Trophoblast cell (in vitro differentiated cells and primary cell): ENCODE results near the gene HOXD8.

Experiments
- DNase-seq, 2 donors: peaks; one replicate each; pipeline ENCODE4 v3.0.0-alpha.2; 2016
- H2AFZ ChIP-seq: 2 replicates; pipeline ENCODE4 v1.6.1; 2013; ENCODE audit warnings: low read length, moderate library complexity, mild to moderate bottlenecking; ENCODE audit not compliant: insufficient read depth, poor library complexity
- H2AK5ac ChIP-seq: 2 replicates; pipeline ENCODE4 v1.6.1; 2013; ENCODE audit warnings: mild to moderate bottlenecking, low read length
- H2BK120ac ChIP-seq: 2 replicates; pipeline ENCODE4 v1.6.1; 2013; ENCODE audit warnings: low read length, mild to moderate bottlenecking, moderate library complexity; ENCODE audit not compliant: insufficient read depth, poor library complexity
- H2BK12ac ChIP-seq: 2 replicates; pipeline ENCODE4 v1.6.1; 2013; ENCODE audit warnings: mild to moderate bottlenecking, low read length, moderate library complexity
- H2BK5ac ChIP-seq: 2 replicates; pipeline ENCODE4 v1.6.1; 2013; ENCODE audit warnings: low read length, low read depth, moderate library complexity, mild to moderate bottlenecking; ENCODE audit not compliant: poor library complexity
- H3K14ac ChIP-seq: 2 replicates; pipeline ENCODE4 v1.6.1; 2013; ENCODE audit warnings: mild to moderate bottlenecking, low read length
- H3K18ac ChIP-seq: 2 replicates; pipeline ENCODE4 v1.6.1; 2013; ENCODE audit warnings: mild to moderate bottlenecking, low read length
- H3K23ac ChIP-seq: 2 replicates; pipeline ENCODE4 v1.6.1; 2013; ENCODE audit warnings: low read length
- H3K27ac ChIP-seq: 2 replicates; pipeline ENCODE4 v1.5.1; 2013; ENCODE audit warnings: low read depth, mild to moderate bottlenecking, inconsistent platforms, low read length, moderate library complexity
- H3K27me3 ChIP-seq: 2 replicates; pipeline ENCODE4 v1.6.1; 2013; ENCODE audit warnings: inconsistent platforms, mild to moderate bottlenecking, low read length, moderate library complexity; ENCODE audit not compliant: insufficient read depth
- H3K36me3 ChIP-seq, 2 experiments: 1 replicate in 1 of 2; 2 replicates in 1 of 2; pipeline ENCODE4 v1.6.1; 2013; ENCODE audit warnings: low read length in 2 of 2, mild to moderate bottlenecking in 2 of 2, moderate library complexity in 1 of 2; ENCODE audit not compliant: insufficient read depth in 2 of 2, control insufficient read depth in 1 of 2
- H3K4ac ChIP-seq: 2 replicates; pipeline ENCODE4 v1.6.1; 2013; ENCODE audit warnings: low read depth, mild to moderate bottlenecking, low read length, moderate library complexity
- H3K4me1 ChIP-seq, 2 experiments: 1 replicate in 1 of 2; 2 replicates in 1 of 2; pipeline ENCODE4 v1.6.1; 2013; ENCODE audit warnings: low read length in 2 of 2, mild to moderate bottlenecking in 2 of 2, moderate library complexity in 1 of 2; ENCODE audit not compliant: insufficient read depth in 2 of 2, control insufficient read depth in 1 of 2
- H3K4me2 ChIP-seq: 2 replicates; pipeline ENCODE4 v1.6.1; 2013; ENCODE audit warnings: inconsistent platforms, mild to moderate bottlenecking, low read length, moderate library complexity
- H3K4me3 ChIP-seq: 2 replicates; pipeline ENCODE4 v1.5.1; 2013; ENCODE audit warnings: mild to moderate bottlenecking, low read depth, low read length, inconsistent platforms
- H3K79me1 ChIP-seq: one replicate; pipeline ENCODE4 v1.6.1; 2013; ENCODE audit warnings: low read length
- H3K79me2 ChIP-seq: 2 replicates; pipeline ENCODE4 v1.6.1; 2013; ENCODE audit warnings: low read length, mild to moderate bottlenecking; ENCODE audit not compliant: control insufficient read depth, insufficient read depth, poor library complexity
- H3K9ac ChIP-seq: 2 replicates; pipeline ENCODE4 v1.6.1; 2013; ENCODE audit warnings: mild to moderate bottlenecking, low read length
- H3K9me3 ChIP-seq: 2 replicates; pipeline ENCODE4 v1.6.1; 2013; ENCODE audit warnings: low read depth, mild to moderate bottlenecking, control low read depth, inconsistent platforms, low read length; ENCODE audit not compliant: insufficient read depth
- H4K12ac ChIP-seq: 2 replicates; pipeline ENCODE4 v1.6.1; 2013; ENCODE audit warnings: low read depth, mild to moderate bottlenecking, low read length, moderate library complexity
- H4K8ac ChIP-seq: 2 replicates; pipeline ENCODE4 v1.6.1; 2013; ENCODE audit warnings: low read depth, mild to moderate bottlenecking, low read length, moderate library complexity
- H4K91ac ChIP-seq: one replicate; pipeline ENCODE4 v1.6.1; 2013; ENCODE audit warnings: low read depth, mild to moderate bottlenecking, low read length, moderate library complexity
- WGBS: extraction: QIAGEN DNeasy Blood & Tissue Kit; methylation state at CpG from one replicate; pipeline ENCODE4 v1.1.7; 2013; ENCODE audit warnings: missing lambda C conversion rate; ENCODE audit not compliant: insufficient read length, insufficient coverage; ENCODE audit errors: extremely low coverage; 5-methylcytosine and 5-hydroxymethylcytosine counted together

The HOXD8 gene

DNA sequence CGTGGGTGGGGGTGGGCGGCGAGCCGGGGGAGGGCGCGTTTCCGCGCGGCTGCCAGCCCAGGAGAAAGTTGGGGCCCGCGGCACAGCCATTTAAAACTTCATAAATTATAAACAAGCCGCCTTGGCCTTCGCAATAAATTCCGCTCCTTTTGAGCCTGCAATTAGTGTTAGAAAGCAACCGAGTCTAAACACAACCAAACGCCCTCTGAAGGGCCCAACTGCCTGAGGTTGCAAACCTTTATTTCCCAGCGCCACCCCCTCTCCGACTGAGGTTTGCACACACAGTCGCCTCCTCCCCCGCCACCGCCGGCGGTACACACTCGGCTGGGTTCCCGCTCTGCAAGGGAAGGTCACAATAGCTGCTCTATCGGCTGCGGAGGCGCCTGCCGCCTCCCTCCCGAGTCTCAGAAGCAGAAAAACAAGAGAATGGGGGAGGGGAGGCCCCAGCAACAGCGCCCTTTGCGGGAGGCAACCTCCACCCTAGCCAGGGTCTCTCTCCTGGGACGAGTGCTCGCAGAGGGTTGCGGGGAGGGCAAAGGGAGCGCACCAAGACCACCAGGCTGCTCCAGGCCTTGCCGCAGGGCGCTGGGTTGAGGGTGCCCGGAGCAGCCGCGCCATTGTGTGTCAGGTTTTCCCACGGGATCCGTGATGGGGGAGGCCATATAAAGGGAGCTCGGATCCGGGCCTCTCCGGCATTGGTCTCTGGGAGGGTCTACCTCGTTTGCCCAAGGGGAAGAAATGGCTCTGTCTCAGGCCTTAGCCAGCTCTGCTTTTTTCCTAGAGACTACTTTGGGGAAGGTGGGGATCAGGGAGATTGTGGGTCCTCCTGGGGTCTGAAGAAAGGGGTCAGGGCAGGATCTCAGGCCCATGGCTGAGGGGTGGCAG lies 45.6 kb downstream of the HOXD8 start:
- Histone ChIP-seq H3K79me2 (no peaks in the 10 kb centered on the region), H3K27ac (no peak overlapping the region), H2BK12ac (no peak overlapping the region), H4K91ac (no peak overlapping the region), H3K23ac (no peak overlapping the region), H3K4me1 (peaks cover 3 to 17% of the 10 kb centered on the region in 2 experiments), H2AFZ (no peak overlapping the region), H2AK5ac (no peak overlapping the region), H2BK5ac (no peak overlapping the region), H4K12ac (no peak overlapping the region), H3K4me3 (no peak overlapping the region), H3K18ac (no peak overlapping the region), H3K79me1 (no peaks in the 10 kb centered on the region), H2BK120ac (no peak overlapping the region), H3K27me3 (peaks cover 85% of the 10 kb centered on the region), H3K9me3 (peaks cover 14% of the 10 kb centered on the region), H3K14ac (no peak overlapping the region), H3K36me3 (no peaks in the 10 kb centered on the region), H3K4ac (no peak overlapping the region), H3K4me2 (peak overlapping the region; percentile 42), H3K9ac (no peak overlapping the region), H4K8ac (no peak overlapping the region)
- DNase-seq: no peak
- no CpG with 5 or more reads among the region's 47 CpGs for WGBS

DNA sequence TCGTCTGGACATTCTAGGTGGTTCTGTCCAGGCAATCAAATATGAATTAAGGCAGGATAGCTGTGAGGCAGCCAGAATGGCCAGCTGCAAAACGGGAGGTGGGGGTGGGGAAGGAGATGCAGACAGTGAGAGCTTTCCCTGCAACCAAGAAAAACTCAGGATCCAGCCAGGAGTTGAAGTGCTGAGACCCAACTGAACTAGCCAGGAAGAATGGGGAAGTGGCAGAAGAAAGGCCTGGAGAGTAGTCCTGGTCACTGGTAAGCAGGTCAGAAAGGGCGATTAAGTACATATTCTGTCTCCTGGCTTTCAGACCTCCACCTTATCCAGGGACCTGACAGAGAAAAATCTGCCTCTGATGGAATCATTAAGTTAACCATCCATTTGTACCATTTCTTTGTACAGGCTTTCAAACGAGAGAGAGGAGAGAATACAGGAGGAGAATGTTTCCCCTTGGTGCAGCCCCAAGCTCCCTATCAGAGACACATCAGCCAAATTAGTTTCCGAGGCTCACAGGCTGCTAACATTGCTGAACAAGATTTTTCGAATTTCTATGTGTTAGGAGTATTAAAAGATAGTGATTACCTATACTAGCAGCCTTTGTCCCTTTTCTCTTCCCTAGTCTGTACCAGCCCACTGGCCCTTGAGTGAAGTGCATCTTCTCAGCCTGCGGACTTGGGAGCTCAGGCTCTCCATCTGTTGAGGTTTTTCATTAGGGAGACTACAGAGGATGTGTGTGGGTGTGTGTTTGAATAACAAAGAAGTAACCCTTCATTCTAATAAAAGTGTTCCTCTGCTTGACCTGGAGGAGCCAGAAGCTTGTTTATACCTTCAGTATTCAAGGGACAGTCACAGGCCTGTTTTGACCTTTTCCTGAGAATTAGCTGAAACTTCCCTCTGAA lies 46.5 kb downstream of the HOXD8 start:
- H3K9me3 ChIP-seq: peaks cover 14% of the 10 kb centered on the region
- no peak overlapping the region for H2BK5ac ChIP-seq
- H2BK12ac ChIP-seq: no peak overlapping the region
- H3K18ac ChIP-seq: no peak overlapping the region
- H4K12ac ChIP-seq: no peak overlapping the region
- H3K4me1 ChIP-seq: peaks cover 3 to 17% of the 10 kb centered on the region in 2 experiments
- peaks cover 83% of the 10 kb centered on the region for H3K27me3 ChIP-seq
- H4K8ac ChIP-seq: no peak overlapping the region
- H3K79me2 ChIP-seq: no peaks in the 10 kb centered on the region
- no peak overlapping the region for H3K14ac ChIP-seq
- H2AFZ ChIP-seq: no peak overlapping the region
- no peak overlapping the region for H2AK5ac ChIP-seq
- H3K4me2 ChIP-seq: no peak overlapping the region
- no peak overlapping the region for H3K9ac ChIP-seq
- H3K36me3 ChIP-seq: no peaks in the 10 kb centered on the region
- DNase-seq: no peak
- H3K79me1 ChIP-seq: no peaks in the 10 kb centered on the region
- no peak overlapping the region for H3K4me3 ChIP-seq
- no peak overlapping the region for H3K27ac ChIP-seq
- H2BK120ac ChIP-seq: no peak overlapping the region
- WGBS: no CpG with 5 or more reads among the region's 7 CpGs
- no peak overlapping the region for H3K23ac ChIP-seq
- H4K91ac ChIP-seq: no peak overlapping the region
- no peak overlapping the region for H3K4ac ChIP-seq

DNA sequence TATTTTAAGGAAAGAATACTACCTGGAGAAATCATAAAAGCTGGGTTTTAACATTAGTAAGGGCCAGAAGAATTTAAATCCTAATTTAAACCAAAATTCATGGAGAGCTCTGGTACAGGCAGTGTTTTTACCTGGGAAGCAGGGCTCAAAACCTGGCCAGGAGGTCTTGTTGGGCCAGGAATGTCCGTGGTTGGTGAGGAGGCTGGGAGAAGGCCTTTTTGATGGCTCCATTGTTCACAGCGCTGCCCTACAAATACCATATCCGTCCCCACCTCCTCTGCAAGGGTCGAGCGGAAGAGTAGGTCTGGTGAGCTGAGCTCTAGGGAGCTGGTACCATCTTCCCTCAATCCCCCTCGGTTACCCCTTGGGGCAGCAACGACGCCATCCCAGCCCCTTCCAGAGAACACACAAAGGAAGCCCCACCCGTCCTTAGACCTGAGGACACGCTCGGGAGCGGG lies 48.1 kb downstream of the HOXD8 start:
- no peaks in the 10 kb centered on the region for H3K36me3 ChIP-seq
- no peak for DNase-seq
- no peak overlapping the region for H3K27ac ChIP-seq
- H4K8ac ChIP-seq: no peak overlapping the region
- no peak overlapping the region for H4K12ac ChIP-seq
- H3K4me1 ChIP-seq: peaks cover 3 to 11% of the 10 kb centered on the region in 2 experiments
- peaks cover 72% of the 10 kb centered on the region for H3K27me3 ChIP-seq
- no peak overlapping the region for H2BK120ac ChIP-seq
- H3K4me3 ChIP-seq: no peak overlapping the region
- no peak overlapping the region for H3K9ac ChIP-seq
- H2BK5ac ChIP-seq: no peak overlapping the region
- no peak overlapping the region for H3K18ac ChIP-seq
- no peak overlapping the region for H3K14ac ChIP-seq
- no peak overlapping the region for H2BK12ac ChIP-seq
- H3K79me2 ChIP-seq: no peaks in the 10 kb centered on the region
- H3K4ac ChIP-seq: no peak overlapping the region
- H2AK5ac ChIP-seq: no peak overlapping the region
- peak overlapping the region; percentile 65 for H3K4me2 ChIP-seq
- H4K91ac ChIP-seq: no peak overlapping the region
- no peak overlapping the region for H2AFZ ChIP-seq
- H3K9me3 ChIP-seq: peaks cover 7% of the 10 kb centered on the region
- H3K23ac ChIP-seq: no peak overlapping the region
- WGBS: no CpG with 5 or more reads among the region's 12 CpGs
- H3K79me1 ChIP-seq: no peaks in the 10 kb centered on the region

DNA sequence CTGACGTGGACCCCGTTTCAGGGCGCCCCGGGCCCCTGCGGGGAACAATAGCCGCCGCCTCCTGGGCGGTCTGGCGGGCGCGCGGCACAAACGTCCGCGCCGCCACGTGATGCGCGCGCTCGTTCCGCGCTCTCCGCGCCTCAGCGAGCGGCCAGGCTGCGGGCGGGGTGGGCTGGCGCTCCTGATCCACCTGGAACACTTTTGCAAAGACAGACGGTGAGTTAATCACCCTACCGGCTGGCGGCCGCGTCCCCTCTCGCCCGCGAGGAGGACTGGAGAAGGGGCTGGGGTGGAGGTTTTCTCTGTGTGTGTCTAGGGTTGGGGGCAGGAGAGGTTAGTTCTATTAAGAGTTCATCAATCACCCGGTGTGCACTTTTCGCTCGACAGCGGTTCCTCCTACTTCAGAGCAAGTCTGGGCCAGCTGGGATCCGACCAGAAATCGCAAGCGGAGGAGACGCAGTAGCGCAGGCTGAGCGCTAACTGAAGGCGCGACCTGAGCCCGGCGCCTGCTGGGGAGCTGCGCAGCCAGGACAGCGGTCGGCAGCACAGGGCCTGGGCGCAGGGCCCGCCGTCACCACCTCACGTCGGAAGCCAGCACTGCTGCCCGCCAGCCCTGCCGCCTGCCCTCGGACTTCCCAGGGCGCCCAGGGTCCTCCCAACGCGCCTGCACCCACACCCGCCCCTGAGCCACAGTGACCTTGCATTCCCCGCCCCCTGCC lies 48.7 kb downstream of the HOXD8 start:
- Histone ChIP-seq H2AFZ (no peak overlapping the region), H2BK120ac (no peak overlapping the region), H3K14ac (no peak overlapping the region), H4K8ac (no peak overlapping the region), H2AK5ac (no peak overlapping the region), H3K23ac (no peak overlapping the region), H3K9me3 (peaks cover 7% of the 10 kb centered on the region), H3K4me1 (peaks cover 3 to 11% of the 10 kb centered on the region in 2 experiments), H3K4me2 (peak overlapping the region; percentile 65), H3K36me3 (no peaks in the 10 kb centered on the region), H3K9ac (no peak overlapping the region), H4K91ac (no peak overlapping the region), H3K4me3 (no peak overlapping the region), H3K27ac (no peak overlapping the region), H3K79me1 (no peaks in the 10 kb centered on the region), H3K4ac (no peak overlapping the region), H4K12ac (no peak overlapping the region), H3K18ac (no peak overlapping the region), H2BK5ac (no peak overlapping the region), H3K27me3 (peaks cover 72% of the 10 kb centered on the region), H3K79me2 (no peaks in the 10 kb centered on the region), H2BK12ac (no peak overlapping the region)
- peak in 1 of 2 donors; percentile 2 for DNase-seq
- WGBS: no CpG with 5 or more reads among the region's 68 CpGs
